Measurements from ENCODE around the gene ARHGAP6. TPM values are rescaled to one million over a fixed set of nuclear protein-coding genes. Genes with fewer than 3 reads are reported as not detected.

The ARHGAP6 gene
- total and polyA plus RNA-seq, 9 of the 15 experiments (the other 6 are each of a cell fraction or from before 2014, with no cell fraction given) = 12.5 to 63.6 (median 41.8) TPM

- TF ChIP-seq, protein P1, sequence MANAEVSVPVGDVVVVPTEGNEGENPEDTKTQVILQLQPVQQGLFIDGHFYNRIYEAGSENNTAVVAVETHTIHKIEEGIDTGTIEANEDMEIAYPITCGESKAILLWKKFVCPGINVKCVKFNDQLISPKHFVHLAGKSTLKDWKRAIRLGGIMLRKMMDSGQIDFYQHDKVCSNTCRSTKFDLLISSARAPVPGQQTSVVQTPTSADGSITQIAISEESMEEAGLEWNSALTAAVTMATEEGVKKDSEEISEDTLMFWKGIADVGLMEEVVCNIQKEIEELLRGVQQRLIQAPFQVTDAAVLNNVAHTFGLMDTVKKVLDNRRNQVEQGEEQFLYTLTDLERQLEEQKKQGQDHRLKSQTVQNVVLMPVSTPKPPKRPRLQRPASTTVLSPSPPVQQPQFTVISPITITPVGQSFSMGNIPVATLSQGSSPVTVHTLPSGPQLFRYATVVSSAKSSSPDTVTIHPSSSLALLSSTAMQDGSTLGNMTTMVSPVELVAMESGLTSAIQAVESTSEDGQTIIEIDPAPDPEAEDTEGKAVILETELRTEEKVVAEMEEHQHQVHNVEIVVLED (CRISPR knock-in tag; IDR thresholded peaks at IDR 0.05) = no peak
- no peak for TF ChIP-seq GTF2E2 (tag; IDR thresholded peaks at IDR 0.05)
- TF ChIP-seq PYGO2 (tag; IDR thresholded peaks at IDR 0.05) = no peak
- TF ChIP-seq SRSF3 (IDR thresholded peaks at IDR 0.05; ENCODE audit: insufficient read depth, low read length) = no peak
- TF ChIP-seq XRCC3 (IDR thresholded peaks at IDR 0.05) = no peak
- TF ChIP-seq FOXP4 (CRISPR knock-in tag; IDR thresholded peaks at IDR 0.05; ENCODE audit: borderline replicate concordance) = no peak
- no peak for TF ChIP-seq HDAC6 (IDR thresholded peaks at IDR 0.05; ENCODE audit: low read depth, low read length)
- no peak for TF ChIP-seq MCM3 (IDR thresholded peaks at IDR 0.05)
- TF ChIP-seq, protein P2, sequence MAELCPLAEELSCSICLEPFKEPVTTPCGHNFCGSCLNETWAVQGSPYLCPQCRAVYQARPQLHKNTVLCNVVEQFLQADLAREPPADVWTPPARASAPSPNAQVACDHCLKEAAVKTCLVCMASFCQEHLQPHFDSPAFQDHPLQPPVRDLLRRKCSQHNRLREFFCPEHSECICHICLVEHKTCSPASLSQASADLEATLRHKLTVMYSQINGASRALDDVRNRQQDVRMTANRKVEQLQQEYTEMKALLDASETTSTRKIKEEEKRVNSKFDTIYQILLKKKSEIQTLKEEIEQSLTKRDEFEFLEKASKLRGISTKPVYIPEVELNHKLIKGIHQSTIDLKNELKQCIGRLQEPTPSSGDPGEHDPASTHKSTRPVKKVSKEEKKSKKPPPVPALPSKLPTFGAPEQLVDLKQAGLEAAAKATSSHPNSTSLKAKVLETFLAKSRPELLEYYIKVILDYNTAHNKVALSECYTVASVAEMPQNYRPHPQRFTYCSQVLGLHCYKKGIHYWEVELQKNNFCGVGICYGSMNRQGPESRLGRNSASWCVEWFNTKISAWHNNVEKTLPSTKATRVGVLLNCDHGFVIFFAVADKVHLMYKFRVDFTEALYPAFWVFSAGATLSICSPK (IDR thresholded peaks at IDR 0.05; ENCODE audit: borderline replicate concordance) = no peak
- no peak for TF ChIP-seq ARID3B (CRISPR knock-in tag; IDR thresholded peaks at IDR 0.05; ENCODE audit: borderline replicate concordance)
- no peak for TF ChIP-seq ZC3H4 (CRISPR knock-in tag; IDR thresholded peaks at IDR 0.05; ENCODE audit: borderline replicate concordance)
- TF ChIP-seq PHB2 (IDR thresholded peaks at IDR 0.05; ENCODE audit: low read depth) = no peak
- TF ChIP-seq CTBP1 (IDR thresholded peaks at IDR 0.05; ENCODE audit: borderline replicate concordance) = peak; percentile 48; the same call in 1 of the 2 replicates
- no peak for TF ChIP-seq EHMT2 (IDR thresholded peaks at IDR 0.05)
- no peak for TF ChIP-seq NFXL1 (CRISPR knock-in tag; IDR thresholded peaks at IDR 0.05)
- no peak; the same call in 1 of the 2 replicates for TF ChIP-seq FOXM1 (IDR thresholded peaks at IDR 0.05; ENCODE audit: low read depth)
- no peak for TF ChIP-seq FOXM1 (CRISPR knock-in tag; IDR thresholded peaks at IDR 0.05; ENCODE audit: low read depth)
- no peak for TF ChIP-seq ZNF518B (CRISPR knock-in tag; IDR thresholded peaks at IDR 0.05)
Measured at GRCh38 chrX:11423362-11423818, 242.3 kb downstream of the ARHGAP6 start (continued).
